Stimulated activated CD4-positive, alpha-beta T cell treated with anti-CD3 and anti-CD28 coated beads, Interleukin-1b, Interleukin-23, amount 100 ng/mL, for 4 hours (primary cell): ENCODE measurements around the gene NHLRC4.

Experiments
- DNase-seq, 2 donors: peaks; one replicate each; pipeline ENCODE4 v3.0.0-alpha.2; 2020; ENCODE audit warnings: low read depth in 2 of 2

Gene NHLRC4, protein sequence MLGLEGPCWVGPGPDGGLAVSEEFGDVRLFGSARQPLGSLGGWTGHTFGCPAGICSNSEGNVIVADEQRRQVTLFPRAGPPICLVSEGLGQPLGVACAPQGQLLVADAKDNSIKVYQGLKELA

DNA sequence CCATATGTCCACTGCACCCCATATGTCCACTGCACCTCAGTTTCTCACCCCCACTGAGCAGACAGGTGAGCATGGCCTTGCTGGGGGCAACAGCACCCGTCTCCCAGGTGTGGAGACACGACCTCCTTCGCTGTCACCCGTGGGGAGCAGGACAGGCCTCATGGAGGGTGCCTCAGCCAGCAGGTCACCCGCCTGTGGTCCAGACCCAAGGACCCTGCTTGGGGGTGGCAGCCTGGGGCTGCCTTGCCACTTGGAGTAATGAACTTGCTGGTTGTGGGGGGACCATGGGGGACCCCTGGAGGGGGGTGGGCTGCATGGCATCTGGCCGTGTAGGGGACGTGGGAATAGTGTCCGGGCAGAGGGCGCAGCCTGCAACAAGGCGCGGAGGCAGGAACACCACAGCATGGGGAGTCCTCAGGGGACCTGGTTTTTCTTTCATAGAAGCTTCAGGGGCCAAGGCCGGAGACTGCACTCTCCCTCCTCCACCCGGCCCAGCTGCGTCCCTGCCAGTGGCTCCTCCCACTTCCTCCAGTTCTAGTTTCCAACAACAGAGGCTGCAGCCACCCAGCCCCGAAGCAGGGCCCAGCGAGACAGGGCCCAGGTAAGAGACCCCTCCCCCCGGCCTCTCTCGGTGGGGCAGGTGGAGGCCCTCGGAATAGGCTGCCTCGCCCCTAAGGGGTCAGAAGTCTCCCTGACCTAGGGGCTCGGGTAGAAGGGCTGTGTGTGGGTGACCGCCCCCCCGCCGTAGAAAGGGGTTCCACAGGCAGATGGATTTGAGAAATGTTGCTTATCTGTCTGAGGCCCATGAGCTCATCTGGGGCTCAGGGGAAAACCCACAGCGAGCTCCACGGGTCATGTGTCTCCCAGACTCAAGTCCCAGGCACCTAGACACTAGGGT, at the start of gene NHLRC4:
TSS of gene NHLRC4 (plus strand) at position 531 of the 898 bp plus-strand sequence. CDS start 1,043 bp downstream, outside the sequence.
- peak in 1 of 2 donors; percentile 28 for DNase-seq

- no peak for DNase-seq
Measured at GRCh38 chr16:518858-519257, 47.9 kb upstream of the NHLRC4 start.

- no peak for DNase-seq
Measured at GRCh38 chr16:519425-519824, 47.4 kb upstream of the NHLRC4 start.

- DNase-seq, result no peak
Measured at GRCh38 chr16:519841-520687, 46.7 kb upstream of the NHLRC4 start.

GRCh38 chr16:520847-521246, 46.0 kb upstream of the NHLRC4 start:
- no peak for DNase-seq

- DNase-seq, result no peak
Measured at GRCh38 chr16:521381-522210, 45.2 kb upstream of the NHLRC4 start.

DNA sequence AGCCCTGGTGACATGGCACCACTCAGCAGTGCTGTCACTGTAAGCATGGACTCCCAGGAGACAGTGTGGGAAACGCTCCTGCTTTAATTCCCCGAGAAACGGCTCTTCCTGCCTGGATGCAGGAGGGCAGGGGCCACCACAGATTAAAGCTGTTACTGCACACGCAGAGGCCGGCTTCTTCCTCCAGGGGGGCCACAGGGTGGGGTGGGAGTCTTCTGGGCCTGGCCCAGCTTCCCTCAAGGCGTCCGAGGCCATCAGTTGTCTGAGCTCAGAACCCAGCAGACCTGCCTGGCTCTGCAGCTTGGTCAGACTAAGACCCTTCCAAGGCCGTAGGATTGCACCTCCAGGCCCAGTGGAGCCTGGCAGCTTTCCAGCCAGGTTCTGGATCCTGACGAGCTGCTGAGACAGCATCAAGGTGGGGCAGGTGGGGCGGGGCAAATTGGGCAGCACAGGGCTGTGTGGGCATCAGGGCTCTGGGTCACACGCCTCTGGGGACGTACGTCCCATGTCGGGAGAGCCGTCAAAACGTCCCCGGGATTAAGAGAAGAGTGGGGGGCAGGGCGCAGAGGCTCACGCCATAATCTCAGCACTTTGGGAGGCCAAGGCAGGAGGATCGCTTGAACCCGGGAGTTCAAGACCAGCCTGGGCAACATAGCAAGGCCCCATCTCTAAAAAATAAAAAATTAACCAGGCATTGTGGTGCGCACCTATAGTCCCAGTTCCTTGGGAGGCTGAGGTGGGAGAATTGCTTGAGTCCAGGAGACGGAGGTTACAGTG, 44.3 kb upstream of the NHLRC4 start:
- no peak for DNase-seq

GRCh38 chr16:523097-523741, 43.6 kb upstream of the NHLRC4 start:
- no peak for DNase-seq

GRCh38 chr16:524274-525040, 42.3 kb upstream of the NHLRC4 start:
- no peak for DNase-seq

GRCh38 chr16:525123-525519, 41.7 kb upstream of the NHLRC4 start:
- DNase-seq, result no peak

GRCh38 chr16:525520-526180, 41.2 kb upstream of the NHLRC4 start:
- DNase-seq, result peak; percentile 49 to 68

- no peak for DNase-seq
Measured at GRCh38 chr16:526181-527014, 40.4 kb upstream of the NHLRC4 start.

DNA sequence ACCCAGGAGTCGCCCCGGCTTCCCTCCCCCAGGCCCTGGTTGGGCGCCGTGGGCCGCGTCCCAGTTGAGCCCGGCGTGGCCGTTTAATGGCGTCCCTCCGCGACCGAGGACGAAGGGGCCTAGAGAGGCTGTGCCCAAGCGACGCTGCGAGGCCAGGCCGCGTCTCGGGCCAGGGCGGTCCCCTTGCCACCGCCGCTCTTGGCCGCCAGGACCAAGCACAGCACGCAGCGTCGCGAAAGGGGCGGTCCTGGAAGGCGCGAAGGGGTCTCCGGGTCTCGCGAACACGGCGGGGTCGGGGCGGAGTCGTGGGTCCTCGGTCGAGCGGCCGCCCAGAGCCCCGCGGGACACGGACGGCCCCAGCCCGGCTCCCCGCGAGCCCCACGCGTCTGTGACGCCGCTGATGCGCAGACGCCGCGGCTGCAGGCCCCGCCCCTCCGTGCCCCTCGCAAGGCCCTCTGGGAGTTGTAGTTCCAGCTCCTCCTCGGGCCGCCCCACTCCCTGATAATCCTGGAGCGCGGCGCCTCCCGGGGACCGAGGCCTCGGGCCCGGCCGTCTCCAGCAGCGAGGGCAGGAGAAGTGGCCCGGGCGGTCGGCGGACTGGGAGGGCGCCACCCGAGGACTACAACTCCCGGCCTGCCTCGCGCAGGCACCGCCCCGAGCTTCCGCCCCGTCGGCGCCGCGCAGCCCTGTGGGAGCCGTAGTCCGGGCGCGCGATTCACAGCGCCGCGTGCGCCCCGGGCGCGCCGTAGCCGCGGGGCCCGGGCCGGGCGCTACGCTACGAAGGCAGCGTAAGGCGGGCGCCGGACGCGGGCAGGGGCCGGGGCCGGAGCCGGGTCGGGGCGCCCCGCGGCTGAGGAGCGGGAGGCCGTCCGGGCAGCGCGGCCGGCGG, 39.5 kb upstream of the NHLRC4 start, which contains the start of gene CAPN15:
TSS of gene CAPN15 (plus strand) at position 698 of the 889 bp plus-strand sequence. CDS start 19,127 bp downstream, outside the sequence.
- peak; percentile 79 to 82 for DNase-seq

DNA sequence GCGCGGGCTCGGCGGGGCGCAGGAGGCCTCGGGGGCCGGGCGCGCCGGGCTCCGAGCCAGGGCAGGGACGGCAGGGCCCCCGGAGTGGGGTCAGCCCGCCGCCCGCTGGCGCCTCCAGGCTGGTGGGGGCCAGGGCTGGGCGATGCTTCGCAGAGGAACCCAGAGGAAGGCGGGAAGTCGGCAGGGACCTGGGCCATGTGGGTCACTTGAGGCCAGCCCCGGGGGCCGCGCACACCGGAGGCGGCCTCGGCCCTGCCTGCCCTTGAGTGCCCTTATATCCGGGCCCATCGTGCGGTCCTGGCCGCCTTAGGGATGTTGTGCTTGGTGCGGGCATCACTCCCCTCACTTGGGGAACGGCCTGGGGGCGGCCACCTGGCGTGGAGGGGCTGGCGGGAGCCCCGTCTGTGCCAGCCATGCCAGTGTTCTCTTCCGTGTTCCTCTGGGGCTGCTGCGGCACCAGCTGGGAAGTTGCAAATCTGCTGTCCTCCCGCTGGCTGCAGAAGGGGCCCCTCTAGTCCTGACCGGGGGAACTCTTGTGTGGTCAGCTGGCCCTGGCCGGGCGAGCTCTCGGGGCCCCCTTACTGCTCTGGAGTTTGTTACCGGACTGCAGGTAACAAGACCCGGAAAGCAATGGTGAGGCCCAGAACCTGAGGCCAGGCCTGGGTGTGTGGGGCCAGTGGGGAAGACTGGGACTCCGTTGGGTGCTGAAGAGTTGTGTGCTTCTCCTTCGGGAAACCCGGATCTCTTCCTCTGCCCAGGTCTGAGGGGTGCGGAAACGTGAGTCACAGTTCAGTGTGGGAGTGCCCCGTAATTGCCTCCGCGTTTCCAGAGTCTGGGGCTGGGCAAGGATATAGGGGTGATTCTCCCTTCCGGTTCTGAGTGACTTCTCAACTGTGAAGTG, 38.4 kb upstream of the NHLRC4 start:
- no peak for DNase-seq

DNA sequence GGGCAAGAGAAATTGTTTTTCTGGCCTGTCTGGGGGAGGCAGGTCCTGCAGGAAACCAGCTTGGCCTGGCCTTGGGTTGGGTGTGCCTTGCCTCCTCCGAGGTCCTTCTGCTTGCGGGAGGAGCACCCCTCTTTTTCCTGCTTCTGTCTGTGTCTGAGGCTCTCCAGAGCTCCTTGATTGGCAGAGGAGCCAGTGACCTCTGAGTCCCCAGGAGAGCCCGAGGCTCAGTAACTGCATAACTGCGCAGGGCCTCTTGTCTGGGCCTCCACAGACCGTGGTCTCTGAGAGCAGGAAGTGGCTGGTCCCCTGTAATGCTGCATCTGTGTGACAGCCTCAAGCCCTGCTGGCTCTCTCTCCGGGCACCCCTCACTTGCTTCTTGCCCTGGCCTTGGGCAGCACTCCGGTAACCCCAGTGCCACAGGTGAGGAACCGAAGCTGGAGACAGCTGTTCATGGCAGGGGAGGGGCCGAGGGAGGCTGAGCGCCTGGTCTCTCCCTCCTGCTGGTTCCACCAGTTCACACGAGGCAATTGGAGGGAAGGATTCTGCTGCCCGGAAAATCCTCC, 37.7 kb upstream of the NHLRC4 start:
- DNase-seq, result no peak
